WTC11 (cell line): ENCODE results near the gene POLR3H.

Experiments used
- CTCF ChIP-seq: fragments of 200-600 bp; IDR thresholded peaks from 2 replicates; pipeline ENCODE4 v1.8.0; 2022; ENCODE audit warnings: antibody characterized with exemption
- OVOL2 ChIP-seq: fragments of 250-450 bp; sonication (Bioruptor Pico); IDR thresholded peaks from 2 replicates; pipeline ENCODE4 v1.9.0; 2021; ENCODE audit warnings: mild to moderate bottlenecking, borderline replicate concordance
- SOX15 ChIP-seq: fragments of 250-450 bp; sonication (Bioruptor Pico); IDR thresholded peaks from 2 replicates; pipeline ENCODE4 v1.9.0; 2021; ENCODE audit warnings: mild to moderate bottlenecking
- TEAD4 ChIP-seq: sonication (generic); formaldehyde crosslinking; IDR thresholded peaks from 2 replicates; pipeline ENCODE4 v1.8.0; 2022; ENCODE audit warnings: mild to moderate bottlenecking, missing genetic modification reagents

GRCh38 chr22:41539146-41540005, 4.9 kb downstream of the POLR3H start:
- TF ChIP-seq OVOL2 (CRISPR knock-in tag) = no peak
- no peak for TF ChIP-seq CTCF
- no peak for TF ChIP-seq SOX15
- no peak for TF ChIP-seq TEAD4 (CRISPR knock-in tag)
